Body of pancreas (tissue), 4 donors: ENCODE results near the gene AKAP13.
"Not testable (repeated sequence)": the region's sequence is repeated elsewhere in the genome, so short reads cannot be mapped to it uniquely, and the experiment has no call there.

ENCODE experiments used
- POLR2A ChIP-seq, 3 donors: fragments of 450-650 bp; IDR thresholded peaks; one replicate each; pipeline ENCODE4 v1.6.1; 2016; ENCODE audit warnings: antibody characterized with exemption in 3 of 3, mild to moderate bottlenecking in 2 of 3
- TF ChIP-seq, protein P1 (sequence below), 7 experiments: fragments of 450-650 bp in 4 of 7; fragments of 200-600 bp in 3 of 7; sonication (generic) in 3 of 7; IDR thresholded peaks; one replicate each; pipeline ENCODE4 v1.5.1; 2016 to 2019; ENCODE audit warnings: antibody characterized with exemption in 7 of 7

DNA sequence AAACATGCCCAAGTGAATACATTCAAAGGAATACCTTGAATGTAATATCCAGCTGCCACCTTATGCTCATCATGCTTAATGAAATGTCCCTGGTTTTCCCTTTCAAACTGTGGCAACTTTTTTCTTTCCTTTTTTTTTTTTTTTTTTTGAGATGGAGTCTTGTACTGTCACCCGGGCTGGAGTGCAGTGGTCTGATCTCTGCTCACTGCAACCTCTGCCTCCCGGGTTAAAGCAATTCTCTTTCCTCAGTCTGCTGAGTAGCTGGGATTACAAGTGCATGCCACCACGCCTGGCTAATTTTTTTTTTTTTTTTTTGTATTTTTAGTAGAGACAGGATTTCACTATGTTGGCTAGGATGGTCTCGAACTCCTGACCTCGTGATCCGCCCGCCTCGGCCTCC, 28.9 kb upstream of the AKAP13 start:
- TF ChIP-seq, protein P1, sequence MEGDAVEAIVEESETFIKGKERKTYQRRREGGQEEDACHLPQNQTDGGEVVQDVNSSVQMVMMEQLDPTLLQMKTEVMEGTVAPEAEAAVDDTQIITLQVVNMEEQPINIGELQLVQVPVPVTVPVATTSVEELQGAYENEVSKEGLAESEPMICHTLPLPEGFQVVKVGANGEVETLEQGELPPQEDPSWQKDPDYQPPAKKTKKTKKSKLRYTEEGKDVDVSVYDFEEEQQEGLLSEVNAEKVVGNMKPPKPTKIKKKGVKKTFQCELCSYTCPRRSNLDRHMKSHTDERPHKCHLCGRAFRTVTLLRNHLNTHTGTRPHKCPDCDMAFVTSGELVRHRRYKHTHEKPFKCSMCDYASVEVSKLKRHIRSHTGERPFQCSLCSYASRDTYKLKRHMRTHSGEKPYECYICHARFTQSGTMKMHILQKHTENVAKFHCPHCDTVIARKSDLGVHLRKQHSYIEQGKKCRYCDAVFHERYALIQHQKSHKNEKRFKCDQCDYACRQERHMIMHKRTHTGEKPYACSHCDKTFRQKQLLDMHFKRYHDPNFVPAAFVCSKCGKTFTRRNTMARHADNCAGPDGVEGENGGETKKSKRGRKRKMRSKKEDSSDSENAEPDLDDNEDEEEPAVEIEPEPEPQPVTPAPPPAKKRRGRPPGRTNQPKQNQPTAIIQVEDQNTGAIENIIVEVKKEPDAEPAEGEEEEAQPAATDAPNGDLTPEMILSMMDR (IDR thresholded peaks at IDR 0.05) = not testable (repeated sequence)
- not testable (repeated sequence) for TF ChIP-seq POLR2A (IDR thresholded peaks at IDR 0.05)
